H9 (cell line): ENCODE measurements around the gene ITPKB. TPM values are rescaled to one million over a fixed set of nuclear protein-coding genes. Genes with fewer than 3 reads are reported as not detected.

Source experiments
- DNase-seq: peaks from one replicate; pipeline ENCODE4 v3.0.0-alpha.2; 2017
- H2AFZ ChIP-seq: one replicate; pipeline ENCODE4 v1.6.1; 2013; ENCODE audit warnings: mild to moderate bottlenecking, low read length, control low read depth, moderate library complexity
- H2AK5ac ChIP-seq: 2 replicates; pipeline ENCODE4 v1.6.1; 2013; ENCODE audit warnings: low read length, control low read depth, mixed read lengths; ENCODE audit not compliant: insufficient read length
- H2BK120ac ChIP-seq: one replicate; pipeline ENCODE4 v1.6.1; 2013; ENCODE audit warnings: low read depth, mild to moderate bottlenecking, low read length, control low read depth, inconsistent platforms; ENCODE audit not compliant: poor library complexity, severe bottlenecking
- H2BK12ac ChIP-seq: 2 replicates; pipeline ENCODE4 v1.6.1; 2013; ENCODE audit warnings: low read length, control low read depth, mixed read lengths, low read depth; ENCODE audit not compliant: insufficient read length
- H2BK15ac ChIP-seq: 2 replicates; pipeline ENCODE4 v1.6.1; 2013; ENCODE audit warnings: low read depth, low read length, control low read depth
- H2BK20ac ChIP-seq: one replicate; pipeline ENCODE4 v1.6.1; 2013; ENCODE audit warnings: low read depth, mild to moderate bottlenecking, low read length, control low read depth, inconsistent platforms; ENCODE audit not compliant: poor library complexity, severe bottlenecking
- H2BK5ac ChIP-seq: 2 replicates; pipeline ENCODE4 v1.6.1; 2013; ENCODE audit warnings: low read length, control low read depth, mixed read lengths; ENCODE audit not compliant: insufficient read length
- H3K14ac ChIP-seq: 2 replicates; pipeline ENCODE4 v1.6.1; 2013; ENCODE audit warnings: low read length, control low read depth; ENCODE audit not compliant: insufficient read depth
- H3K18ac ChIP-seq: 2 replicates; pipeline ENCODE4 v1.6.1; 2013; ENCODE audit warnings: low read depth, mild to moderate bottlenecking, mixed read lengths, low read length, control low read depth; ENCODE audit not compliant: insufficient read length
- H3K23ac ChIP-seq: 2 replicates; pipeline ENCODE4 v1.6.1; 2013; ENCODE audit warnings: low read length, control low read depth, mixed read lengths, low read depth; ENCODE audit not compliant: insufficient read length
- H3K23me2 ChIP-seq: 2 replicates; pipeline ENCODE4 v1.6.1; 2013; ENCODE audit warnings: low read depth, mild to moderate bottlenecking, mixed read lengths, low read length, control low read depth; ENCODE audit not compliant: insufficient read length, poor library complexity, severe bottlenecking
- H3K27ac ChIP-seq: 2 replicates; pipeline ENCODE4 v1.5.1; 2013; ENCODE audit warnings: low read length, control low read depth, mixed read lengths, low read depth; ENCODE audit not compliant: insufficient read length
- H3K27me3 ChIP-seq: 2 replicates; pipeline ENCODE4 v1.6.1; 2013; ENCODE audit warnings: low read length, control low read depth, inconsistent platforms; ENCODE audit not compliant: insufficient read depth
- H3K4ac ChIP-seq: 2 replicates; pipeline ENCODE4 v1.6.1; 2013; ENCODE audit warnings: low read depth, mild to moderate bottlenecking, control low read depth, inconsistent platforms, low read length, moderate library complexity
- H3K4me1 ChIP-seq: 2 replicates; pipeline ENCODE4 v1.6.1; 2013; ENCODE audit warnings: low read length, control low read depth, inconsistent platforms; ENCODE audit not compliant: insufficient read depth
- H3K4me2 ChIP-seq: 2 replicates; pipeline ENCODE4 v1.6.1; 2013; ENCODE audit warnings: low read length, control low read depth, mixed read lengths; ENCODE audit not compliant: insufficient read length, insufficient read depth
- H3K56ac ChIP-seq: 2 replicates; pipeline ENCODE4 v1.6.1; 2013; ENCODE audit warnings: low read depth, mild to moderate bottlenecking, mixed read lengths, low read length, control low read depth; ENCODE audit not compliant: insufficient read length
- H3K79me1 ChIP-seq: 2 replicates; pipeline ENCODE4 v1.6.1; 2013; ENCODE audit warnings: low read depth, mild to moderate bottlenecking, moderate library complexity, low read length, control low read depth, inconsistent platforms; ENCODE audit not compliant: insufficient read depth, poor library complexity, severe bottlenecking
- H3K79me2 ChIP-seq: 2 replicates; pipeline ENCODE4 v1.6.1; 2013; ENCODE audit warnings: low read length, control low read depth, inconsistent platforms; ENCODE audit not compliant: insufficient read depth
- H3K9ac ChIP-seq: 2 replicates; pipeline ENCODE4 v1.6.1; 2013; ENCODE audit warnings: low read length, control low read depth, mixed read lengths; ENCODE audit not compliant: insufficient read length; ENCODE audit errors: extremely low read depth
- H3K9me3 ChIP-seq: one replicate; pipeline ENCODE4 v1.6.1; 2013; ENCODE audit warnings: low read depth, low read length, inconsistent platforms; ENCODE audit not compliant: control insufficient read depth
- H3T11ph ChIP-seq: one replicate; pipeline ENCODE4 v1.6.1; 2013; ENCODE audit warnings: mild to moderate bottlenecking, low read length, control low read depth, inconsistent platforms
- H4K20me1 ChIP-seq: one replicate; pipeline ENCODE4 v1.6.1; 2013; ENCODE audit not compliant: control insufficient read depth, insufficient read length, insufficient read depth
- H4K5ac ChIP-seq: 2 replicates; pipeline ENCODE4 v1.6.1; 2013; ENCODE audit warnings: low read depth, mild to moderate bottlenecking, mixed read lengths, low read length, control low read depth; ENCODE audit not compliant: insufficient read length
- H4K8ac ChIP-seq: replicated peaks from 2 replicates; pipeline ENCODE4 v1.6.1; 2013; ENCODE audit warnings: low read length, control low read depth, mixed read lengths, low read depth; ENCODE audit not compliant: insufficient read length
- H4K91ac ChIP-seq: 2 replicates; pipeline ENCODE4 v1.6.1; 2013; ENCODE audit warnings: low read depth, mild to moderate bottlenecking, moderate library complexity, mixed read lengths, low read length, control low read depth; ENCODE audit not compliant: insufficient read length
- H3K27ac Mint-ChIP-seq, 3 experiments: 2 replicates in 2 of 3; 3 replicates in 1 of 3; pipeline ENCODE4 v1.8.0; 2020 to 2021; ENCODE audit warnings: mixed read lengths in 3 of 3, mild to moderate bottlenecking in 1 of 3, moderate library complexity in 1 of 3
- H3K27me3 Mint-ChIP-seq: 2 replicates; pipeline ENCODE4 v1.8.0; 2021; ENCODE audit warnings: low read depth, mild to moderate bottlenecking, moderate library complexity, mixed read lengths
- H3K36me3 Mint-ChIP-seq, 3 experiments: 2 replicates in 2 of 3; 3 replicates in 1 of 3; pipeline ENCODE4 v1.8.0; 2020 to 2021; ENCODE audit warnings: low read depth in 3 of 3, mixed read lengths in 3 of 3; ENCODE audit not compliant: insufficient read depth in 1 of 3
- H3K4me1 Mint-ChIP-seq, 2 experiments: 2 replicates each; pipeline ENCODE4 v1.8.0; 2020; ENCODE audit warnings: mixed read lengths in 2 of 2
- H3K4me3 Mint-ChIP-seq, 2 experiments: 2 replicates in 1 of 2; 3 replicates in 1 of 2; pipeline ENCODE4 v1.8.0; 2020 to 2021; ENCODE audit warnings: mild to moderate bottlenecking in 2 of 2, mixed read lengths in 2 of 2, moderate library complexity in 1 of 2
- H3K9me3 Mint-ChIP-seq, 2 experiments: 2 replicates in 1 of 2; 3 replicates in 1 of 2; pipeline ENCODE4 v1.8.0; 2020; ENCODE audit warnings: mild to moderate bottlenecking in 2 of 2, mixed read lengths in 2 of 2, moderate library complexity in 1 of 2
- CTCF ChIP-seq: fragments of 200-600 bp; sonication (generic); conservative IDR thresholded peaks from 3 replicates; pipeline ENCODE4 v1.8.0; 2021; ENCODE audit warnings: antibody characterized with exemption, mild to moderate bottlenecking
- WGBS: extraction: QIAGEN DNeasy Blood & Tissue Kit; methylation state at CpG from one replicate; pipeline ENCODE4 v1.1.7; 2013; ENCODE audit warnings: missing lambda C conversion rate, low lambda C conversion rate, mixed read lengths; ENCODE audit not compliant: insufficient read length; ENCODE audit errors: extremely low coverage; 5-methylcytosine and 5-hydroxymethylcytosine counted together
- total RNA-seq: library from RNA; stranded (reverse); gene quantifications from 2 replicates; pipeline ENCODE4 v1.2.1, GENCODE V29; 2021

The ITPKB gene
- total RNA-seq, 1 experiment from 2014 or later = 3.8 TPM

- H3K36me3 Mint-ChIP-seq = no peaks in the 10 kb centered on the region; a peak in 2 of 7 replicates
Measured at GRCh38 chr1:226699166-226699565, 39.9 kb downstream of the ITPKB start.

More at GRCh38 chr1:226699166-226699565, 39.9 kb downstream of the ITPKB start:
- WGBS = no CpG with 5 or more reads among the region's 7 CpGs
- Histone ChIP-seq H4K5ac (no peak overlapping the region), H2BK12ac (no peak overlapping the region), H3K4me1 (peaks cover 10% of the 10 kb centered on the region; the same call in 1 of the 2 replicates), H3K4ac (no peak overlapping the region), H2BK15ac (no peak overlapping the region), H3K23ac (no peak overlapping the region), H2BK120ac (no peak overlapping the region), H3K56ac (no peak overlapping the region), H2BK5ac (no peak overlapping the region), H3K4me2 (no peak overlapping the region), H3T11ph (no peak overlapping the region), H3K27ac (no peak overlapping the region), H3K79me2 (no peaks in the 10 kb centered on the region), H3K27me3 (no peaks in the 10 kb centered on the region), H4K91ac (no peak overlapping the region), H2BK20ac (no peak overlapping the region), H2AK5ac (no peak overlapping the region), H3K14ac (no peak overlapping the region), H2AFZ (no peak overlapping the region), H3K9me3 (no peaks in the 10 kb centered on the region), H3K18ac (no peak overlapping the region), H4K8ac (no peak overlapping the region), H4K20me1 (no peaks in the 10 kb centered on the region), H3K9ac (no peak overlapping the region), H3K23me2 (peaks cover 2% of the 10 kb centered on the region), H3K79me1 (no peaks in the 10 kb centered on the region)
- H3K27ac Mint-ChIP-seq = no peak overlapping the region
- TF ChIP-seq CTCF = no peak
- no peaks in the 10 kb centered on the region; the same call in 1 of the 2 replicates for H3K27me3 Mint-ChIP-seq
- peaks cover 18 to 19% of the 10 kb centered on the region in 2 experiments for H3K4me1 Mint-ChIP-seq
- H3K4me3 Mint-ChIP-seq = no peak overlapping the region
- peaks cover 0 to 4% of the 10 kb centered on the region in 2 experiments; a peak in 1 of 5 replicates for H3K9me3 Mint-ChIP-seq
- no peak for DNase-seq
